GM21825 (cell line): ENCODE results near the gene HOXB9.

Experiments used
- ATAC-seq: cut with Tn5 transposase; IDR thresholded peaks from one replicate; pipeline ENCODE4 v1.9.1; 2021; ENCODE audit warnings: mild to moderate bottlenecking, moderate library complexity; ENCODE audit not compliant: unreplicated experiment

The HOXB9 gene

DNA sequence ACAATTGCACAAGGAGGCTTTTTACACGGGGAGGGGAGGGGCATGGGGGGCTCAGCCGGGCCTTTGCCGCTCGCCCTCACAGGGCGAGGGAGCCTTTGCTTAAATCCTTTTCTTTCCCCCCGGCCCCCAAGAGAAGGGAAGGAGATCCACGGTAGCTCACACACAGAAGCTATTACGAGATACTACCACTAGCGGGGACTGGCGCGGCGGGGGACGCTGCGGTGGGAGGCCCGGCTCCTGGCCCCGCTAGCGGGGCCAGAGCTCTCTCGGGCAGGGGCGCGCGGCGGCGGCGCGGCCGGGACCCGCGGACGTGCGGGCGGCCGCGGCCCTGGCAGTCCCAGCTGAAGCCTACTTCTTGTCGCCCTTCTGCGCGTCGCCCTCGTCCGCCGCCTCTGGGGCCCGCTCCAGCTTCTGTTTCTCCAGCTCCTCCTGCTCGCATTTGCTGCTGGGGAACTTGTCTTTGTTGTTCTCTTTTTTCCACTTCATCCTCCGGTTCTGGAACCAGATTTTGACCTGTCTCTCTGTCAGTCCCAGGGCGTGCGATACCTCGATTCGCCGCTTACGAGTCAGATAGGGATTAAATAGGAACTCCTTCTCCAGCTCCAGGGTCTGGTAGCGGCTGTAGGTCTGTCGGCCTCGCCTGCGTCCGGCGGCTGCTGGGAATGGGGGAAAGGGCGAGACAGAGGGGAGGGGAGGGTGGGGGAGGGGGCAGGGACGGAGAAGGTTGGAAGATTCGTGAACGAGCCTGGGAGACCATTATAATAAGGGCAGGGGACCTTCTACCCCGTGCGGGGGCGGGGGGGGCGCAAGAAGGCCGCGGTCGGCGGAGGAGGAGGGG lies 13.1 kb downstream of the HOXB9 start:
- no peak for ATAC-seq

DNA sequence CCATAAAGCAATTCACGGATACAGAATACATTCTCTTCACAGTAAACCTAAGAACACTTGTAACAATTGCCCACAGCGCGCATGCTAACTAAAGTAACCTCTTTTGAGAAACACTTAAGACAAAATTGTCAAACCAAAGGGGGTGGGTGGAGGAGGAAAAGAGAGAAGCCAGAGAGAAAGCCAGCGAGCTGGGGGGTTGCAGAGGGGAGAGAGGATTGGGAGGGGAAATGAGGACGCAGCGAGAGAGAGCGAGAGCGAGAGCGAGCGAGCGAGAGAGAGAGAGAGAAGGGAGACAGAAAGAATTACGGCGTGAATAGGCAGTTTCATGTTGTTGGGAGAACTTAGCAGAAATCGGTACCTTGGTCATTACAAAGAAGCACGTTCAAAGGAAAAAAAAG lies 13.7 kb downstream of the HOXB9 start:
- no peak for ATAC-seq

DNA sequence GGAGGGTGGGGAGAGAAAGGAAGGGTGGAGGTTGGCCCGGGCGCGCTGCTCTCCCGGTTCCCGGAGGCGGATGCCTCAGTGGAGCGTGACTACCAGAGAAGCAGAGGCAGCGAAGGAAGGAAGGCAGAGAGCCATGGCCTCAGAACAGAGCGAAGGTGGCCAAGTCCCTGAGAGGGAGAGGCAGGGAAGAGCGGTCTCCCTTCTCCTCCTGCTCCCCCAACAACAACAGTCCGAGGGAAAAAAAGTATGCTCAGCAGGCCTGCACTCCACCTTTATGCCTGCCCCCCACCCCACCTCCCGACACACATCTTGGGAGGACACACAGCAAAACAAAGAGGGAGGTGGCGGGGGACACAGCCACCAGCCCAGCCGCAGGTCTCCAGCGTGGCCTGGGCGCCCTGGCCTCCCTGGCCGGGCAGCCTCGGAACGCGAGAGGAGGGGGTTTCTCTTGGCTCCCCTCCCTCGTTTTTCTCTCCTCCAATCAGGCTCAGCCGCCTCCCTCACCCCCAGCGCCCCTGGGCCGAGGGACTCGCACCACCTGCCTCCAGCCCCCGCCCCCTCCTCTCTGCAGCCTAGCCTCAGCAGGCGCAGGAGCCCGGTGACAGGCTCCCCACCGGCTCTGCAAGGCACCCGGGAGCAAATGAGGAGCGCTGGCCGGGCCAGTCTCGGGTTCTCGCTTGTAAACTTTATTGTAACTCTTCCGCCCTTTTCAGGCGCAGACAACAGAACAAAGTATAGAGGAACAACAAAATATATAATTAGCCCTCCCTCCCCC lies 14.3 kb downstream of the HOXB9 start:
- no peak for ATAC-seq

DNA sequence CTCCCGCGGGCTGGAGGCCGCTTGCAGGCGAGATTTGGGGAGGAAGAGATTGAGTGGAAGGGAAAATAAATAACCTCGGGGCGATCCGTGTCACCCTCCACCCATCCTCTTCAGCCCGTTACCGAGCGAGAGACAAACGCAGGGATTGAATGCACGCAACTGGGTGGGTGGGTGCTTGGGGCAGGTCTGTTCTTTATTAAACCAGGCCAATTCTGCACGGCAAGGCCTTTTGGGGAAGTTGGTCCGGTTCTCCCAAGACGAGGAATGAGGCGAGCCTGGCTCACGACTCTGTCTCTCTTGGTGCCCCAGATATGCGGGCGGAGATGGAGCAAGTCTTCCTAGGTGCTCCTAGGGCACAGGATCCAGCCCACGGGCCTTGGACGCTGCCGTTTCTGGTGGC lies 14.9 kb downstream of the HOXB9 start:
- no peak for ATAC-seq

GRCh38 chr17:48610282-48611211 lies 15.6 kb downstream of the HOXB9 start, which contains the start of gene HOXB7:
Gene HOXB7, minus strand, starts transcription at chr17:48611017. Its CDS starts 99 bp downstream, at chr17:48610918.
- ATAC-seq = no peak

- ATAC-seq = no peak
Observed at GRCh38 chr17:48609759-48610281, 16.3 kb downstream of the HOXB9 start.

DNA sequence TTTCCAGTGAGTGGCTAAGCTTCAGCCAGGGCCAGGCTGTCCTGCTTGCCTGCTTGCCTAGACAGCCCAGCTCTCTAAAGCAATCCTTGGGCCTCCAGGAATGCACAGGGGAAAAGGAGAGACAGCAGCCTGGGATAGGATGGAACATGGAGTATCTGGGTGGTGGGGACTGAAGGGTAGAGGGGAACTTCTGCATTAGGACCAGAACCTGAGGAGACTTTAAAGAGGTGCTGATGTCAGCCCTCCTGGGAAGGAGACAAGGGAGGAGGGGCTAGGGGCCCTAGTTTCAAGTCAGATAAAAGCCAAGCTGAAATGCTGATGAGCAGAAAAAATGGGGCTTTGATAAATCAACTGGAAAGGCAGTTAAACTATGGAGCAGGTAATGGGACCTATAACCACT lies 17.1 kb downstream of the HOXB9 start:
- ATAC-seq = no peak

DNA sequence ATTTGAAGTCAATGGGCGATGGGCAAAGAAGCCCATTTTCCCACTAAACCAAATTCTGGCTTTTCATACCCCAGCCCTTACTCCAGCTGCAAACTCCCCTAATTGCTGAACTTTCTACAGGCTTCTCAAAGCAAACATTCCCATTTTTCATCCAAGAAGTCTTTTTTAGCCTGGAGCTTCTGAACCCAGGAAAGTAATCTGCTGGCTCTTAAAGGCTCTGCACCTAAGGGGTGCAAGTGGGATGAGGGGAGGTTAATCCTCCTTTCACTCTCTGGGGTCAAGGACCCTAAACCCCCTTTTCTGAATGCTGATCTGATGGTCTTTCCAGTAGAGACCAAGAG lies 17.7 kb downstream of the HOXB9 start:
- ATAC-seq = no peak

- no peak for ATAC-seq
Observed at GRCh38 chr17:48606892-48607614, 19.1 kb downstream of the HOXB9 start.

DNA sequence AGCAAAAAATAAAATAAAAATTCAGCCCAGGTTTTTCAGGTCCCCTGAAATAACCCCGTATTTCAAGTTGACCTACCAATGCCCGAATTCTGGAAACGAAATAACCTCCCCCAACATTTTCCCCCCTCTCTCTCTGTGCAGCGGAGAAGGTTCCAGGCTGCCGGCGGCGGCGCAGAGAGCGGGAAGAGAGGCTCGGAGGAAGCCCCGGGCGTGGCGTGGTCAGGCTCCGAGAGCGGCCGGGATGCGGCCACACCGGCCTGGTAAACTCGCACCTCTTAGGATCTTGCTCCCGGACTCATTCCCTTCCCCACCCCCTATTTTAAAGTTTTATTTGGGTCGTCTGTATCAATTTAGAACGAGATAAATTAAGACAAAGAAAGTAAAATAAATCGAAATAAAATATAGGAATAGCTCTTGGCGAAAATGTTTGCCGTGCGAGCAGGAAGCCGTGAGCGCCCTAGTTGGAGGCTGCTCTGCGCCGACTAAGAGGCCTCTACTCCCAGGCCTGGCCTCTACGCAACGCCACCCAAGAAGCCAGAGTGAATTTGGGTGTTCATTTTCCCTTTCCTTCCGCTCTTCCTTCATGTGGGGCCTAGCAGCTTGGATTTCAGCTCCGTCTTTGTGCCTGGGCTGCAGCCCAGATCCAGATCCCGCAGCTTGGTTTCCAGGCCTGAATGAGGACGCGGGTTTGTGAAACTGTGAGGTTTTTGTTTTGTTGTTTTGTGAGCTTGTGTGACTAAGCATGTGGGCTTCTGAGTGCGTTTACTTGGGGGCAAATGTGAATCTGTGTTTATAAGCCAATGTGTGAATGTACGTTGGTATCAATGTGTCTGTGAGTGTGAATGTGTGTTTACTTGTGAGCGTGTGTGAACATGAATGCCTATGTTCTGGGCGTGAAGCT lies 19.9 kb downstream of the HOXB9 start:
- ATAC-seq = no peak

DNA sequence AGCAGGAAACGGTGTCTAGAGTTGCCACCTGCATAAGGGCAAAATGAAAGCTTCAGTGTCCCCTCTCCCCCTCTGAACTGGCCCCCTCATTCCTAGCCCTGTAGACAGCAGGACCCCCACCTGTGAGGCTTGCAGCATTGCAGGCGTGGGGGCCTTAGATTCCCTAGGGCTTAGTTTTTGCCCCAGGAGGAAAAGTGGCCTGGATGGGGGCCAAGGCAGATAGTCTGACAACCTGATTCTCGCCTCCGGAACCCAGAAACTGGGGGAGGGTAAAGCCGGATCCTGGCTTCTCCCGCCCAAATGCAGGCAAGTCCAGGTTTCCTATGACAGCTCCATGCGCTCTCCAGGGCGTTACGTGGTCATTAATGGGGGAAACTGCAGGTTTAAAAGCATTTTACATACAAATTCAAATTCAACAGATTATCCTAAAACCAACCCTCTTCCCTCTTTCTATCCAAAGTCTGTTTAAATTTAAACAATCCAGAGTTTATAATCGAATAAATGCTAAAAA lies 20.7 kb downstream of the HOXB9 start:
- ATAC-seq = no peak

DNA sequence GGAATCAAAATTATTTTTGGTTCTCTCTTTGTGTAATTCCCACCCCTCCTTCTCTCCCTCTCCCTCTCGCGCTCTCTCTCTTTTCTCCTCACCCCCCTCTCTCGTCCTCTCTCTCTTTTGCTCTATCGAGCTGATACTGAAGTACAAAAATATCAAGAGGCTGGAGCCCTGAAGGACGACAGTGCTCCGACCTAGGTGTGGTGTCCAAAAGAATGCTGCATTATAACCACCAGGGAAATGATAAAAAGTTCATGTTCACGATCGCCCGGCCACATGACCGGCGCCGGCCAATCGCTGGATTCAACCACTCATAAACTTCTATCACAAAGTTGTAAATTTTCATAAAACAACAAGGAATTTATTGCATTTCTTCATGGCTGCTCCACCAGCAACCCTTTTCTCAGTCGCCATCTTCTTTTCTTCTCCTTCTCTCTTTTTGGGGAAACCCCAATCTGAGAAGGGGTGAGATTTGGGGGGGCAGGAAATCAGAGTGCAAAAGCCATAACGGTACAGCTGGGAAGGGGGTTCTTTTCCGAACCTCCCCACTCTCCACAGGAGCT lies 21.3 kb downstream of the HOXB9 start, which contains the start of gene HOXB6:
Gene HOXB6, minus strand, starts transcription at position 217 of the 560 bp plus-strand sequence. CDS start 6,836 bp downstream, outside the sequence.
- ATAC-seq = no peak

GRCh38 chr17:48603959-48604769 lies 22.0 kb downstream of the HOXB9 start:
- no peak for ATAC-seq

GRCh38 chr17:48601539-48602425 lies 24.4 kb downstream of the HOXB9 start:
- no peak for ATAC-seq

DNA sequence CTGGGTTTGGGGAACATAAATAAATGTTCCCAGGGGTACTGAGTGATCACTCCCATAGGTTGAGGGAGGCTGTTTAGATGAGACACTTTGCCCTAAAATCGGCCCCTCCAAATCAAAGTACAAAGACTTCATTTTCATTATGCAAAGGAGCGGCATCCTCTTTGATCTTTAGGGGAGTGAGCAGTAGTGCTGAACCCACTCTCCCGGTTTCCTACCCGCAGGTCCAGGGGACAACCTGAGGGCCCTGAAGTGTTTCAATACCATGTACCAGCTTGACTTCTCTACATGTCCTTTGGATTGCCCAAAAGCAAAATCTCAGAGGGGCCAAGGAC lies 25.0 kb downstream of the HOXB9 start:
- no peak for ATAC-seq

GRCh38 chr17:48600244-48601098 lies 25.7 kb downstream of the HOXB9 start:
- no peak for ATAC-seq
